IPS-NIHi7 (cell line): ENCODE measurements around the gene PRDM16.

Experiments used
- DNase-seq: peaks from one replicate; pipeline ENCODE4 v3.0.0; 2012; ENCODE audit warnings: mixed read lengths; ENCODE audit errors: extremely low spot score

PRDM16 gene

GRCh38 chr1:3429320-3429719, 360.3 kb downstream of the PRDM16 start:
- DNase-seq: no peak

- no peak for DNase-seq
Observed at GRCh38 chr1:3429766-3430165, 360.8 kb downstream of the PRDM16 start.

GRCh38 chr1:3430406-3430805, 361.4 kb downstream of the PRDM16 start:
- no peak for DNase-seq

DNA sequence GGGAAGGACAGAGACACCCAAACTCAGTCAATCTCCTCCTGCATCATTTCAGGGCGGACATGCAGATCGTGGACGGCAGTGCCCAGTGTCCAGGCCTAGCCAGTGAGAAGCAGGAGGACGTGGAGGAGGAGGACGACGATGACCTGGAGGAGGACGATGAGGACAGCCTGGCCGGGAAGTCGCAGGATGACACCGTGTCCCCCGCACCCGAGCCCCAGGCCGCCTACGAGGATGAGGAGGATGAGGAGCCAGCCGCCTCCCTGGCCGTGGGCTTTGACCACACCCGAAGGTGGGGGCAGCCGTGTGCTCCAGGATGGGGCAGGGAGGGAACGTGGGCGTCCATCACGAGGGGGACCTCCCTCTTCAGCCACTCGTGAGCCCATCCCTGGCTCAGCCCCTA, 361.8 kb downstream of the PRDM16 start:
- no peak for DNase-seq

- DNase-seq: peak; percentile 76
Observed at GRCh38 chr1:3431266-3431665, 362.3 kb downstream of the PRDM16 start.

GRCh38 chr1:3431686-3432085, 362.7 kb downstream of the PRDM16 start:
- no peak for DNase-seq

DNA sequence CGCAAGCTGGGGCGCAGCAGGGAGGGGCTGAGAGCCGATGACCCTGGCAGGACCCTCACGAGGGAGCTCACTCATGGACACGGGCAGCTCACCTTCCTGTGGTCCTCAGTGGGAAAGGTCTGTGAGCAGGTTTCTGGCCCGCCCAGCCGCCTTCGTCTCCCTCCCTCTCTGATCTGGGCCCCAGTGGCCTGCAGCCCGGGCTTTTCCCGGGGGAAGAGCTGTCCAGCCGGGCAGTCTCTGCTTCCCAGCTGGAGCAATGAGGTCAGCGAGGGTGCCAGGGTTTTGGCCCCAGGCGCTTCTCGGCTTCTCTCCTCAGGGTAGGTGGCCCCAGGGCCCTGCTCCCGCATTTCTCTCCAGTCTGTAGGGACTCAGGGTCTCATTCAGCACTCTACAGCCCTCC, 363.3 kb downstream of the PRDM16 start:
- no peak for DNase-seq

- DNase-seq: no peak
Observed at GRCh38 chr1:3433076-3433475, 364.1 kb downstream of the PRDM16 start.

DNA sequence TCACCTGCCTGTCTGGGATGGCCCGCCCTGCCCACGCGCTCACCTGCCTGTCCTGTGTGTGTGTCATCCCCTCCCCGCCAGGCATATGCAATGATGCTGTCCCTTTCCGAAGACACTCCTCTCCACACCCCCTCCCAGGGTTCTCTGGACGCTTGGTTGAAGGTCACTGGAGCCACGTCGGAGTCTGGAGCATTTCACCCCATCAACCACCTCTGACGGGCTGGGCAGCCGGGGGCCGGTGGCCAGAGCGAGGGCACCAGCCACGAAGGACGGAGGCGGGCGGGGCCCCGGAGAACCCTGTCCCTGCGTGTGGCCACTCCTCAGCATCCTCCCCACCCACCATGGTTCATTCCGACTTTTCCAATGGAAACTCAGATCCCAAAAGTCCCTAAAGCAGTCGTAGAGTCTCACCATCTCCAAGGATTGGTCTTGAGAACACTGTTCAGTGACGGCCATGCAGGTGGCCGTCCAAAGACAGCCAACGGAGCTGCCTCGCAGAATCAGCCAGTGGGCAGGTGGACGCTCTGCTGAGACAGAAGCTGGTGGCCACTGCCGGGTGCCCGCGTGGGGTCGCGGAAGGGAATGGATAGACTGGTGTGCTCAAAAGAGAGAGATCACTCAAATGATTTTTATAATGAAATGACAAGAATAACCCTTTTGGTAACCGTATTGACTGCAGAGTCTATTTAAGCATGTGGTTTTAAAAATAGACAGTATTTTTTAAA, 364.8 kb downstream of the PRDM16 start:
- DNase-seq: no peak

GRCh38 chr1:3434406-3435110, 365.6 kb downstream of the PRDM16 start:
- DNase-seq: no peak

DNA sequence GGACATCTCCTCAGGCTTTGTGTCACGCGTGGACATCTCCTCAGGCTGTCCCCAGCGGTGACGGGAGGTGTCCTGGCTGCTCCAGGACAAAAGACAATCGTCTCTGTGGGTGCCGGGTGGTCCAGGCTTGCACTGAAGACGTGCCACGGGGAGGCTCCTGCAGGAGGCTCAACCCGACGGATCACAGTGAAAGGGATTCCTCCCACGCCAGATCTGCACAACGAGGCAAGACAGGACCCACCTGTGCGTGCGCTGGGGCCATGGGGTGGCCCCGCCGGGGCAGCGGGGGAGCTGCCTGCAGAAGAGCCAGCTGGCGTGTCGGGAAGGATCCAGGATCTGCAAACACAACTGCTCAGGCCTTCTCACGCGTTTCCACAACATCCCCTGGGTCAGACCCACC, 366.7 kb downstream of the PRDM16 start:
- DNase-seq: no peak

DNA sequence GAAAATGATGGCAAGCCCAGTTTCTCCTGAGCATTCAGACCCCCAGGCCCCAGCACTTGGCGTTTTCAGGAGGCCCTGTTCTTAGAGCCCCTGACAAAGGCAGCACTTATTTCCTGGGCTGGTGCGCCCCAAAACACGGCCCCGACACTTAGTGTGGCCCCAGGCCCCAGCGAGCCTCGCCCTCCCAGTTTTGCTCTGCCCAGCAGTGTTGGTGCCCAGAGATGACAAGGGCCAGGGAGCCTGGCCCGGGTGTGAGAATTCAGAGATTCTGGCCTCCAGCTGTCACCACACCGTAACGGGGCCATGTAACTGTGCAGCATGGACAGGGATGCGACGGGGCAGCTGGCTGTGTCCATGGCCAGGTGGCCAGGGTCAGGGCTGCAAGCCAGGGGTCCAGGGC, 367.4 kb downstream of the PRDM16 start:
- no peak for DNase-seq

- no peak for DNase-seq
Observed at GRCh38 chr1:3436901-3437300, 367.9 kb downstream of the PRDM16 start.

DNA sequence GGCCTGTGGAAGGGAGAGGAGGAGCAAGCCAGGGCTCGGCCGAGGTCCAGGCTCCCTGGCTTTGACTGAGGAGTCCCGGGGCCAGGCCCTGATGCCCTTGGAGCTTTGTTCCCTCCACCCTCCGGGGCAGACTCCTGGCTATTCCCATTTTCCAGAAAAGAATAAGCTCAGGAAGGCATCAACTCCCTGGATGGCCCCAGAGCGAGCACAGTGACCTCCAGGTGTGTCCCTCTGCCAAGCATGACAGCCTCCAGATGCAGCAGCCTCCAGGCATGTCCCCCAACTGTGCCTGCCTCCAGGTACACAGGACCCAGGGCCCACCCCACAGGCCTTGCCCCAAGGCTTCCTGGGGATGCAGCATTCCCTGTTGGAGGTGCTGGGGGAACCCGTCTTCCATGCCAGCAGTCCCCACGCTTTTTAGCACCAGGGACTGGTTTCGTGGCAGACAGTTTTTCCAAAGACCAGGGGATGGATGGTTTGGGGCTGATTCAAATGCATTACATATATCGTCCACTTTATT, 369.7 kb downstream of the PRDM16 start:
- no peak for DNase-seq

DNA sequence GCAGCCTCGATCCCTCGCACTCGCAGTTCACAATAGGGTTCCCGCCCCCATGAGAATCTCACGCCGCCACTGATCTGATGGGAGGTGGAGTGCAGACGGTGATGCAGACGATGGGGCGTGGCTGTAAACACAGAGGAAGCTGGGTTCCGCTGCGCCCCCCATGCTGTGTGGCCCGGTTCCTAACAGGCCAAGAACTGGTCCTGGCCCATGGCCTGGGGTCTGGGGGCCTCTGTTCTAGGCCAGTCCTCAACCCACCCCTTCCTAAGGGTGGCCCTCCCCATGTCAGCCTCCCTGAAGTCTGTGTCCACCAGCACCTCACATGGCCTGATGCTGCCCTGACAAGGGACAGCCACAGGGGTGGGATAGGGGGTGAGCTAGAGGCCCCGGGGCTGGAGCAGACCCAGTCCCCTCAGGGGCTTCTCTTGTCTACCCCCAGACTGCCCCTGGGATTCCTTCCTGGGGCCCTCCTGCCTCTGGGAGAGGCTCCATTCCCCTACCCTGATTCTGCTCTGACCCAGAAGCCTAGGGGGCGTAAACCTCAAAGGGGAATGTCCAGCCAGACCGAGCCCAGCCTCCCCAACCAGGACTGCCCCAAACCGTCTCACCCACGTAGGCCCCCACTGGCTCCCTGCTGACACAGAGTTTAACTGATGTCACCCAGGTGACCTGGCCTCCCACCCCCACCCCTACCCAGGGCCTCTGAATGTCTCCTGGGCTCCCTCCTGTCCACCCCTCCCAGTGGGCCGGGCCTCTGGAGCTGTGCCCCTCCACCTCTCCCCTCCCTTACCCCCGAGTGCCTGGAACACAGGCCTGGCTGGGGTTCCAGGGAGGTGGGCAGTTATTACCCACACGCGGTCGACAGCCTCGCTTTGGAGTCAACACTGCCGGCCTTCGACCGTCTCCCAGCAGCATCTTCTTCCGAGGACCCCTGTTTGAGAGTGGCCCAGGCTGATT, 370.6 kb downstream of the PRDM16 start:
- DNase-seq: no peak

GRCh38 chr1:3440300-3440681, 371.3 kb downstream of the PRDM16 start:
- no peak for DNase-seq

DNA sequence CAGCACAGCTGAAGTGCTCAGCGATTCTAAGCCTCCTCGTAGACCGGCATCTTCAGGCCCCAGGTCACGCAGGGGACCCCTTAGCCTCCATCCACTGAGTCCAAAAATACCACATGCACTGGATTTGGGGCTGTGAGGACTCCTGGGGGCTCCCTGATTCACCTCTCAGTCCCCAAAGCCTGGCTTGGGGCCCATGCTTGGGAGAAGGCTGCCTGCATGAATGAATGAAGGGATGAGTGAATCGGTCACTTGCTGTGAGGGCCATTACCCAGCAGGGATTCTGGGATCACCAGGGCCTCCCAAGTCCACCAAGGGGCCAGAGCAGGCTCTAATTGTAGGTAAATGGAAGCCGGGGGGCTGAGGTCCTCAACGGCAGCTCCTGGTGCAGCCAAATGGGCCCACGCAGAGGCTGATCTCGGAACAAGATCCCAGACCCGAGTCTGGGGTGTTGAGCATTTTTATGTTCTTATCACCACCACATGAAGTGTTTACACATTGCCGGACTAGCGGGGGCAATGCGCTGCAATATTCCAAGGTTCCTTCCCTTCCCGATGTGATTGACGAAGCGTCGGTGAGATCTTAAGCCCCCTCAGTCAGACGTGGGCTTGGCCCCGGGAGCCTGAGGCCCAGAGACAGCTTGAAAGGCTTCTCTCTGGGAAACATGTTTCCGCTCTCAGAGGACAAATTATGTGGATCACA, 371.9 kb downstream of the PRDM16 start:
- no peak for DNase-seq

DNA sequence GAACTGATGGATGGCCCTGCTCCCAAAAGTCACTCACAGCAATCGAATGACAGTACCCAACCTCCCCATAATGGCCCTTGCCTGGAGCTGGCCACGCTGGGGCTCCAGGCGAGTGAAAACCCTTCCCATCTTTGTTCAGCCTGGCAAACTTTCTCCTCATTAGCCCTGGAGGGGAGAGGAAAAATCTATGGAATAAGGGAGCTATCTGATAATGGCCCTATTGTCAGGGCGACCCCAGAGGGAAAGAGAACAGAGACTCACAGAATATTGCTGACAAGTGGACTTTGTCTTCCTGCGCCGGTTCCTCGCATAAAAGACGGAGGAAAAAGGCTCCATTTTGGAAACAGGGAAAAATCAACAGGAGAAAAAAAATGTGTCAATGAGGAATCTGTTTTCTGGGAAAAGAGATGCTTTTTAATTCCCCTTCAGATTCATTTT, 372.4 kb downstream of the PRDM16 start:
- DNase-seq: no peak

DNA sequence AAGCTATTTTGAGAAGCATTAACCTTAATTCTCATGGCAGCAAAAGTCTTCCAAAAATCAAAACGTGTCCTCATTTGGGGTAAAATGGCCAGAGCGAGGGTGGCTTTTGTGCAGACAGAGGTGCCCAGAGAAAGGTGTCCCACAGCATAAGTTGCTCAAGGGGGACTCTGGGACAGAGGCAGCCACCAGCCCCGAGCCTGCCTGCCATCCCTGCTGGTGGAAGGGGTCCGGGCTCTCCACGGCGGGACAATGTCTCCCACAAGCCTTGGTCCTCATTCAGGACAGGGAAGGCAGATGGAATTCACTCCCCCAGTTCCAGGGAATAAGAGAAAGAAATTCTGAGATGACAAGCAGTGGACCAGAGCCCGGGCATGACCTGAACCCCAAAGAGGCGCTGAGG, 372.9 kb downstream of the PRDM16 start:
- no peak for DNase-seq

DNA sequence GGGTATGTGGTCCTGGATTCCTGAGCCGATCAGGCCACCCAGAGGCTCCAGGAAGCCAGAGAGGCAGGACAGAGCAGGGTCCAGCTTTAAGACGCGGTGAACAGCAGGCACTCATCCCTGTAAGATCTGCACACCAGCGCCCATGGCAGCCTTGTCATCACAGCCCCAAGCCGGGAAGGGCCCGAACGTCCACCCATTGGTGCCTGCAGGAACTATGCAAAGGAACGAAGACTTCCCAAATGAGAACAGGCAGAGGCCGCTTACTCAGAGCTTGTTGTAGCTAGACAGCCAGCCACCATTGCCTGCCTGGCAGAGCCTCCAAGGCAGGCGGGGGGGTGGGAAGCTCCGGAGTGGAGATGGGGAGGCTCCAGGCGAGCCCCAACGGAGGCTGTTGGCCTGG, 373.3 kb downstream of the PRDM16 start:
- no peak for DNase-seq

GRCh38 chr1:3442901-3443300, 373.9 kb downstream of the PRDM16 start:
- DNase-seq: no peak

DNA sequence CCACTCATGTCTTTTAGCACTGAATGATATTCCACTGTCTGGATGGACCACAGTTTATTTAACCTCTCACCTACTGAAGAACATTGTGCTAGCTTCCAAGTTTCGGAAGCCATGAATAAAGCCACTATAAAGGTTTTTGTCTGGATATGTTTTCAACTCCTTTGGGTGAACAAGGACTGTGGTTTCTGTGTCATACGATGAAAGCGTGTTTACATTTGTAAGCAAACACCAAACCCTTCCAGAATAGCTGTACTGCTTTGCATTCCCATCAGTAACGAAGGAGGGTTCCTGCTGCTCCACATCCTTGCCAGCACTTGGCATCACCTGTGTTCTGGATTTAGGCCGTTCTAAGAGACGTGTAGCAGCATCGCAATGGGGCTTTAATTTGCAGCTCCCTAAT, 374.8 kb downstream of the PRDM16 start:
- no peak for DNase-seq
